ENCODE measurements around the gene PCBP3.

The PCBP3 gene

DNA sequence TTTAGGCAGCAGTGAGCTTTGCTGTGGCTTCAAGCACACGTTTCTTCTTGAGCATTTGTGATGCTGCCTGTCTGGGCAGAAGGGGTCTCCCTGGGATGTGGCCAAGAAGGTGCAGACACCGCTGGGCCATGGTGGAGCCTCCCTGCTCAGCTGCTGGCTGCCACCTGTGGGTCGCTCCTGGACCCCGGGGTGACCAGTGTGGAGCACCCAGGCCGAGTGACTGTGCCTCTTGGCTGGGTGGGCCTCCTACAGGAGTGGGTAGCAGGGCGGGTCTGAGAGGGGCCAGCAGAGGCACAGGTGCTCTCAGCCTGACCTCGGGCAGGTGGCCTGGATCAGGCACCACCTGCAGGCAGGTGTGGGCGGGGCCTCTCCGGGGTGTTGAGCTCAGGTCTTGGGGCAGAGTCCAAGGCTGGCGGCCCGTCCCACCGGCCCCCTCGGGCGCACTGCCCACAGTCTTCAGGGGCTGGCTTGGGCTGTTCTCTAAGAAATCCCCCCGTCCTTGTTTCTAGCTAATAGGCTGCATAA, 296.1 kb downstream of the PCBP3 start:
- DNase-seq = no peak
- Mint-ChIP-seq H3K4me1 (ENCODE audit: low read depth) (no peaks in the 10 kb centered on the region), H3K36me3 (ENCODE audit: low read depth) (no peaks in the 10 kb centered on the region), H3K27ac (no peak overlapping the region), H3K9me3 (no peaks in the 10 kb centered on the region), H3K4me3 (no peak overlapping the region), H3K27me3 (no peaks in the 10 kb centered on the region)

- H3K27ac Mint-ChIP-seq = no peak overlapping the region
- H3K4me1 Mint-ChIP-seq (ENCODE audit: low read depth) = no peaks in the 10 kb centered on the region
- DNase-seq = no peak
- no peaks in the 10 kb centered on the region for H3K27me3 Mint-ChIP-seq
- no peaks in the 10 kb centered on the region for H3K36me3 Mint-ChIP-seq (ENCODE audit: low read depth)
- no peak overlapping the region for H3K4me3 Mint-ChIP-seq
- no peaks in the 10 kb centered on the region for H3K9me3 Mint-ChIP-seq
These were observed 296.6 kb downstream of the PCBP3 start for GRCh38 chr21:45940091-45940490.

DNA sequence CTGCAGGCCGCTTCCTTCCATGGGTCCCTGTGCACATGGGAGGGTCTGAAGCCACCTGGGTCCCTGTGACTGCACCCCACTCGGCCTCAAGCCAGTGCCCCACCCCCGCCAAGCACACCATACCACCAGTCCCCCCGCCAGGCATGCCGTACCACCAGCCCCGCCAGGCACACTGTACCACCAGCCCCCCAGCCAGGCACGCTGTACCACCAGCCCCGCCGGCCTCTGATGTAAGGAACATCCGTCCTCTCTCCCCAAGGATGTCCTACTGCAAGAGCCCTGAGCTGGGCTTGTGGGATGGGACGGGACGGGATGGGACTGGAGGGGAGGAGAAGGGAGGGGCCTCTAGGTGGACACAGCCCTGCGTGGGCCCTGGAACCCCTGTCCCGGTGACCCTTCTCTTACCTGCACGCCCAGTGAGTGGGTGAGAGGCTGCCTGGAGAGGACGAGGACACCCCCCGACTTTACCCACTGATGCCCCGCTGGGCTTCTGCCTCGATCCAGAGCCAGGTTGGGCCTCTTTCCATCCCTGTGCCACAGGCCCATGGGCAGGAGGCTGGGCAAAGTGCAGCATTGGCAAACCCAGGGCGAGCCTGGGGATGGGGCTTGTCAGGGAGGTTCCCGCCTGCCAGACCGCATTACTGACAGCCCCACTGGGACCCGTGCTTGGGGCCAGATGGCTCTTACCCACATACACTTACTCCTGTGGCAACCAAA, 297.3 kb downstream of the PCBP3 start:
- Mint-ChIP-seq H3K27me3 (no peaks in the 10 kb centered on the region), H3K36me3 (ENCODE audit: low read depth) (no peaks in the 10 kb centered on the region), H3K9me3 (no peaks in the 10 kb centered on the region), H3K27ac (no peak overlapping the region), H3K4me1 (ENCODE audit: low read depth) (no peaks in the 10 kb centered on the region), H3K4me3 (no peak overlapping the region)
- DNase-seq = no peak

DNA sequence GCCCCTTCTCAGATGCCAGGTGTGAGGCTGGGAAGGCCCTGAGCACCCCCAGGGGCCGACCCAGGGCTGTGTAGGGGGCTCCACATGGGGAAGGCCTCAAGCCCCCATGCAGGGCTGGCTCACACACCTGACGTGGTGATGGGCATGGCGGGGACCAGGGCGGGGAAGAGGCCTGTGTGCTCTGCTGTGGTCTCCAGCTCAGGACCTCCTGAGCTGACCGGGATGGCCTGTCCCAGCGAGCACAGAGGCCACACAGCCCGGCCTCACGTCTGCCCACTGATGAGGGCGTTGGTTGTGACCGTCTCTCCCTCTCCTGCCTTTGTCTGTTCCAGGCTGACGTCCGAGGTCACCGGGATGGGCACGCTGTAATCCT, 297.8 kb downstream of the PCBP3 start:
- no peak overlapping the region for H3K27ac Mint-ChIP-seq

DNA sequence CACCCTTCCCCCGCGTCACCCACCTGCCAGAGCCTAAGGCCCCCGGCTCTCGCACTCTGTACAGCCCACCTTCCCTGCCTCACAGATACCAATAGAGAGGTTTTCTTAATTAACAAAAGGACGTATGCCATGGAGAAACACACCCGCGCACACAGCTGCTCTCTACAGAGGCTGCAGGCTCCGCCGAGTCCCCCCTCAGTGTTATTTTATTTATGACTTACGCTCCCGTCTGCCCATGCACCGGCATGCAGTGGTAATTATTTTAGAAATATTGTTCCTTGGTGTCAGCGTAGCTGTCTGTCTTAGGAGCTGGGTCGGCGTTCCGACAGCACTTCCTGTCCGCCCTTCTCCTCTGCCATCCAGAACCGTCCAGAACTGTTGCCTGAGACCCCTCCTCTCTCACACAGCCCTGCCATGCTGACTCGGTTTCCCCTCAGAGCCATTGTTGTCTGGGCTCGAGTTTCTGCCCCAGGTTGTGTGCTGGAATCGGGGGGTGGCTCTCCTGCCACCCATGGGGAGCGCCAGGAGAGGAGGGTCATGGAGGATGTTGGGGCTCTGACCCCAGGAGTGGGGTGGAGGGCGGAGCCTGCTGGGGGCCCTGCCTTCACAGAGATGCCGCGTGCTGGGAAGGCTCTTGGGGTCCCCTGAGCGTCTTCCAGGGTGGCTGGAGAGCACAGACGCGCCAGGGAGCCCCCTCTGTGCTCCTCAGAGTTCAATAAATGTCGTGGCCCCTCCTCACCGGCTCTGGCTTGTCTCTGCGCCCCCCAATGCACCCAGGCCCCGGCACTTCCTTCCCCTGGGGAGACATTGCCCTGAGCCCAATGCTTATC, 298.4 kb downstream of the PCBP3 start:
- Mint-ChIP-seq H3K36me3 (ENCODE audit: low read depth) (no peaks in the 10 kb centered on the region), H3K9me3 (no peaks in the 10 kb centered on the region), H3K4me3 (no peak overlapping the region), H3K4me1 (ENCODE audit: low read depth) (no peaks in the 10 kb centered on the region), H3K27ac (no peak overlapping the region), H3K27me3 (no peaks in the 10 kb centered on the region)
- no peak for DNase-seq

More for the DNA sequence above, 297.8 kb downstream of the PCBP3 start:
- Mint-ChIP-seq H3K27me3 (no peaks in the 10 kb centered on the region), H3K4me1 (ENCODE audit: low read depth) (no peaks in the 10 kb centered on the region), H3K4me3 (no peak overlapping the region), H3K9me3 (no peaks in the 10 kb centered on the region), H3K36me3 (ENCODE audit: low read depth) (no peaks in the 10 kb centered on the region)
- no peak for DNase-seq

DNA sequence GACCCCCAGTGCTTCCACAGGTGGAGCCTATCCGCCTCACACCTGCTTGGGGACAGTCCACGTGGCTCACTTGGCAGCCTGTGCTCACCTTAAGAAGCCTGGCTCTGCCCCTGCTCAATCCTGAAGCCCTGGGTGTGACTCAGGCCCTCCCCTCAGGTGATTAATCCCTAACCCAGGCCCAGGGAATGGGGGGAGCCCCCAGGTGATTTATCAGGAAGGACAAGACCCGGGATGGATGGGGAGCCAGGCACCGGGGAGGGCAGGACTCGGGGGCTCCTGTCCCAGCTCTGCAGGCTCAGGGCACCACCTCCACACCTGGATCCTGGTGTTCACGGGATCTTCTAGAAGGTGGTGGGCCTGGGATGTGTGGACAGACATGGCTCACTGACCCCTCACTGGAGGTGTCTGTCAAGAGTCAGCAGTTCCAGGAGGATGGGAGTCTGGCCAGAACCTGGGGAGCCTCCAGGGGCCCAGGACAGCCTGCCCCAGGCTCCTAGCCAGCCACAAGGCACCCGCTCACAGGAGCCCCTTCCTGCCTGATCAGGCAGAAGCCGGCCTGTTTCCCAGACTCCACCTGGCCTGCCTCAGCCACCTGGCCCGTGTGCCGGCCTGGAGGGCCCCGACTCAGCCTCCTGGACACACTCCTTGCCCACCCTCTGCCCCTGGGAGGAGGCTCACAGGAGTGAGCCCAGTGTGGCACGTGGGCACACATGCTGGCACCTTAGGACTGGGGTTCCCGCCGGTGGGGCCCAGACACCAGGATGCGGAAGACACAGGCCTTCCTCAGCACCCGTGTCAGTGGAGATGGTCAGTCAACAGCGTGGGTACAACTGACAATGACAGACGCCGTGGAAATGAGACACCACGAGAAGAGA, 299.5 kb downstream of the PCBP3 start:
- Mint-ChIP-seq H3K36me3 (ENCODE audit: low read depth) (no peaks in the 10 kb centered on the region), H3K9me3 (no peaks in the 10 kb centered on the region), H3K27me3 (no peaks in the 10 kb centered on the region), H3K27ac (no peak overlapping the region), H3K4me3 (no peak overlapping the region), H3K4me1 (ENCODE audit: low read depth) (no peaks in the 10 kb centered on the region)
- DNase-seq = no peak

GRCh38 chr21:45943630-45944540, 300.4 kb downstream of the PCBP3 start:
- no peaks in the 10 kb centered on the region for H3K4me1 Mint-ChIP-seq (ENCODE audit: low read depth)
- DNase-seq = no peak
- H3K9me3 Mint-ChIP-seq = no peaks in the 10 kb centered on the region
- H3K27me3 Mint-ChIP-seq = peaks cover 6% of the 10 kb centered on the region
- no peaks in the 10 kb centered on the region for H3K36me3 Mint-ChIP-seq (ENCODE audit: low read depth)
- no peak overlapping the region for H3K4me3 Mint-ChIP-seq
- no peak overlapping the region for H3K27ac Mint-ChIP-seq

DNA sequence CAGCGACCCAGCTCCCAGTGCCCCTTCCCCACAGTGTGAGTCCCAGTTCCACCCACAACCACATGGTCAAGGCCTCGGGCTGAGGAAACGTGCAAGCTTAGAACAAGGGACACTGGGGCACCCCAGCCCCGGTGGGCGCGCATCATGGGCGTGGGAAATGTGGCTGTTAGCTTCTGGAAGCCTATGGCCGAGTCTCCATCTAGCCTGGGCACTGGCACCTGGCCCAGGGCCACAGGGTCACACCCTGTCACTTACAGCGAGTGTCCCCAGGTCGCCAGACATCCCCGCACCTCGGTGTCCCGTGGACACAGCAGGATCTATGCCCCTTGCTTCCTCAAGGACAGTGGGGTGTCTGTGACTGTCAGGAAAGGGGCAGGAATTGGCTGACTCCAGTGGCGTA, 301.1 kb downstream of the PCBP3 start:
- Mint-ChIP-seq H3K36me3 (ENCODE audit: low read depth) (no peaks in the 10 kb centered on the region), H3K4me3 (no peak overlapping the region), H3K9me3 (no peaks in the 10 kb centered on the region), H3K27me3 (peaks cover 6% of the 10 kb centered on the region), H3K27ac (no peak overlapping the region), H3K4me1 (ENCODE audit: low read depth) (no peaks in the 10 kb centered on the region)
- DNase-seq = no peak

GRCh38 chr21:45945066-45945867, 301.7 kb downstream of the PCBP3 start:
- H3K9me3 Mint-ChIP-seq = no peaks in the 10 kb centered on the region
- no peak overlapping the region for H3K4me3 Mint-ChIP-seq
- DNase-seq = no peak
- H3K27me3 Mint-ChIP-seq = peaks cover 6% of the 10 kb centered on the region
- no peaks in the 10 kb centered on the region for H3K4me1 Mint-ChIP-seq (ENCODE audit: low read depth)
- no peak overlapping the region for H3K27ac Mint-ChIP-seq
- H3K36me3 Mint-ChIP-seq (ENCODE audit: low read depth) = no peaks in the 10 kb centered on the region

DNA sequence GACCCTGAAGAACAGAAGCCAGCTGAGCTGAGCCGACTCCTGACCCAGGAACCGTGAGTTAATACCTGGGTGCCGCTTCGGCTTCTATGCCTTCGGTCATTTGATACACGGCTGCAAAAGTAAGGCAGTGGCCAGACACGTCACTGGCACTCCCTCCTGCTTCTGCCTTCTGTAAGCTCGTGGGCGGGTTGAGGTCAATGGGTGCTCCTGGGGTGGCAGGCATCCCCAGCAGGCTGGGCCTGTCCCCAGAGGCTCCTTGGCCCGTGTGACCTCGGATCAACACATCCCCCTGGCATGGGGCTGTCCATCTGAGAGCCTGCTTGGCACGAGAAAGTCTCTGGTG, 302.3 kb downstream of the PCBP3 start:
- H3K27ac Mint-ChIP-seq = no peak overlapping the region
- DNase-seq = no peak
- no peaks in the 10 kb centered on the region for H3K9me3 Mint-ChIP-seq
- H3K36me3 Mint-ChIP-seq (ENCODE audit: low read depth) = no peaks in the 10 kb centered on the region
- peaks cover 10% of the 10 kb centered on the region for H3K27me3 Mint-ChIP-seq
- H3K4me3 Mint-ChIP-seq = no peak overlapping the region
- H3K4me1 Mint-ChIP-seq (ENCODE audit: low read depth) = no peaks in the 10 kb centered on the region

GRCh38 chr21:45947296-45947695, 303.8 kb downstream of the PCBP3 start:
- no peak overlapping the region for H3K4me3 Mint-ChIP-seq
- no peaks in the 10 kb centered on the region for H3K36me3 Mint-ChIP-seq (ENCODE audit: low read depth)
- no peak overlapping the region for H3K27ac Mint-ChIP-seq
- H3K4me1 Mint-ChIP-seq (ENCODE audit: low read depth) = no peaks in the 10 kb centered on the region
- no peak for DNase-seq
- no peaks in the 10 kb centered on the region for H3K9me3 Mint-ChIP-seq
- H3K27me3 Mint-ChIP-seq = peaks cover 14% of the 10 kb centered on the region

GRCh38 chr21:45947716-45948255, 304.3 kb downstream of the PCBP3 start:
- Mint-ChIP-seq H3K4me3 (no peak overlapping the region), H3K4me1 (ENCODE audit: low read depth) (no peaks in the 10 kb centered on the region), H3K9me3 (no peaks in the 10 kb centered on the region), H3K27ac (no peak overlapping the region), H3K36me3 (ENCODE audit: low read depth) (no peaks in the 10 kb centered on the region), H3K27me3 (peaks cover 18% of the 10 kb centered on the region)
- no peak for DNase-seq

- Mint-ChIP-seq H3K36me3 (ENCODE audit: low read depth) (no peaks in the 10 kb centered on the region), H3K9me3 (no peaks in the 10 kb centered on the region), H3K4me3 (no peak overlapping the region), H3K4me1 (ENCODE audit: low read depth) (no peaks in the 10 kb centered on the region), H3K27ac (no peak overlapping the region), H3K27me3 (peaks cover 18% of the 10 kb centered on the region)
- no peak for DNase-seq
These were observed 305.1 kb downstream of the PCBP3 start for GRCh38 chr21:45948576-45949141.

All from activated T-cell treated with anti-CD3 and anti-CD28 coated beads, Interleukin-2, amount 50 U/mL, for 24 hours (primary cell).